Kidney (tissue), 14 donors: ENCODE data around the gene MYCN. TPM values are rescaled to one million over a fixed set of nuclear protein-coding genes. Genes with fewer than 3 reads are reported as not detected.

Experiments
- DNase-seq, 5 donors: peaks; one replicate each; pipeline ENCODE4 v3.0.0-alpha.2; 2013 to 2020
- FAIRE-seq: peaks from 2 replicates; lab custom pipeline; 2012; peaks lifted over from hg19 to GRCh38; lab: Jason Lieb, UNC
- H3K27ac ChIP-seq, 2 donors: one replicate each; pipeline ENCODE4 v1.7.0; 2013; ENCODE audit warnings: low read depth in 2 of 2, low read length in 2 of 2, inconsistent platforms in 1 of 2
- H3K27me3 ChIP-seq: one replicate; pipeline ENCODE4 v1.7.1; 2013; ENCODE audit warnings: low read length, inconsistent platforms; ENCODE audit not compliant: control insufficient read depth, insufficient read depth
- H3K36me3 ChIP-seq, 3 donors: one replicate each; pipeline versions ENCODE4 v1.7.0 to v1.7.1; 2013; ENCODE audit warnings: low read length in 3 of 3, control low read depth in 1 of 3, inconsistent platforms in 1 of 3; ENCODE audit not compliant: insufficient read depth in 3 of 3, control insufficient read depth in 2 of 3
- H3K4me1 ChIP-seq, 3 donors: one replicate each; pipeline versions ENCODE4 v1.7.0 to v1.7.1; 2013; ENCODE audit warnings: low read length in 3 of 3, inconsistent platforms in 1 of 3, low read depth in 1 of 3; ENCODE audit not compliant: control insufficient read depth in 2 of 3, insufficient read depth in 2 of 3
- H3K4me3 ChIP-seq, 3 donors: one replicate each; pipeline versions ENCODE4 v1.7.0 to v1.8.1; 2013; ENCODE audit warnings: low read length in 3 of 3, control low read depth in 1 of 3, inconsistent platforms in 1 of 3
- H3K9ac ChIP-seq, 3 donors: one replicate each; pipeline versions ENCODE4 v1.7.0 to v1.7.1; 2013; ENCODE audit warnings: low read length in 3 of 3, control low read depth in 1 of 3, inconsistent platforms in 1 of 3
- H3K9me3 ChIP-seq, 3 donors: one replicate each; pipeline versions ENCODE4 v1.7.0 to v1.7.1; 2013; ENCODE audit warnings: low read length in 3 of 3, control low read depth in 1 of 3, inconsistent platforms in 1 of 3; ENCODE audit not compliant: control insufficient read depth in 2 of 3, insufficient read depth in 1 of 3
- CTCF ChIP-seq: IDR thresholded peaks from 3 replicates; pipeline ENCODE4 v1.5.1; 2012; ENCODE audit warnings: mild to moderate bottlenecking, moderate library complexity, borderline replicate concordance; ENCODE audit not compliant: insufficient read depth; ENCODE audit errors: extremely low read depth
- intact Hi-C: fragments of 100-400 bp; cut with DNase I; formaldehyde crosslinking; loops from one replicate; pipeline ENCODE4 v1.11.1; 2022
- polyA plus RNA-seq: library from polyadenylated mRNA; stranded (reverse); fragments of 350-450 nt; fragmentation: Illumina TruSeq; extraction: RNeasy Lipid Tissue Mini Kit (QIAGEN cat#74804); gene quantifications from one replicate; pipeline ENCODE4 v1.2.3, GENCODE V29; 2014; ENCODE audit warnings: low read depth, low replicate concordance; ENCODE audit not compliant: insufficient read depth
- total RNA-seq: library from RNA; stranded (reverse); fragmentation: NEBNext Ultra II Directional; extraction: Animal tissue kit (Norgen Biotek cat#: 25700); gene quantifications from one replicate; pipeline ENCODE4 v1.2.1, GENCODE V29; 2021
- donor health status: control.
- donor health status: control.
- donor health status: control.
- donor health status: control.
- donor health status: control.
- donor health status: DM: yes; HTN: yes; CAD: no.
- donor health status: Normal renal cell carcinoma (clear cell type).

Gene MYCN
- total and polyA plus RNA-seq, 2 donors from 2014 or later: 1.7 to 2.2 TPM

DNA sequence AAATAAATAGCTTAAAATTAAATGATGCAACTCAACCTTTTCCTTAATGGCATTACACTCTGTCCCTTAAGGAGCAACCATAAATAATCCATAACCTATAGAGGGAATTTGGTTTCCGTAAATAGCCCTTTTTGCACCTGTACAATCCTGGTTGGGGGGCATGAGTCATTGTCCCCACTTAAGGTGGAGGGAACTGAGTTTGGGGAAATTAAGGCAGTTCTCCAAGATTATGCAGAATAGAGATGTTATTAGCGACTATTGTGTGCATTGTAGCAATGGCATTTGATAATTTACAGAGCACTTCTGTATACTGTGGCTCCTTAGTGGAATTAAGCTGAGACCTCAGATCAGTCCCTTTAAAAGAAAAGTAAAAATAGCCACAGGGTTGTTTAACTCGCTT lies 6.6 kb downstream of the MYCN start:
- Histone ChIP-seq H3K4me1 (peaks cover 0 to 10% (median 0%) of the 10 kb centered on the region in 3 donors), H3K9me3 (no peaks in the 10 kb centered on the region), H3K27me3 (no peaks in the 10 kb centered on the region), H3K9ac (no peak overlapping the region), H3K36me3 (peaks cover 0 to 7% (median 5%) of the 10 kb centered on the region in 3 donors), H3K4me3 (no peak overlapping the region), H3K27ac (no peak overlapping the region)
- DNase-seq: no peak
- intact Hi-C loops: no loop called here
- no peak for FAIRE-seq
- TF ChIP-seq CTCF: no peak

DNA sequence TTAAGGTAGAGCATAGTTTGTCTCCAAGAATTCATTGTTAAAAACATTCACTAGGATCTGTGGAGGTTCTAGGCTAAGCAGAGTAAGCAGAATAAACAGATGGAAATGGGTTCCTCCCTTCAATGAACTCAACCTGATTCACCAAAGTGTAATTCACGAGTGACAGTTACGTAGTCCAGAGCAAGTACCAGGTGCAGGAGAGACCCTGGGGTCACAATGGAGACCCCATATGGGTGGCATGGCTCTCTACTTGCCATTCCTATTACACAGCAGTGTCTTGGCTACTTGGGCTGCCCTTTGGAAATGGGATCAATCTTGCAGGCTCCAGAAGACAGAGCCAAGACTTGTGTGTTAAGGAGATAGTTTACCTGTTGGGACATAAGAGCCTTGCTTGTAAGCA lies 7.1 kb downstream of the MYCN start:
- Histone ChIP-seq H3K9me3 (no peaks in the 10 kb centered on the region), H3K4me3 (no peak overlapping the region), H3K4me1 (peaks cover 0 to 8% (median 0%) of the 10 kb centered on the region in 3 donors), H3K36me3 (peaks cover 0 to 7% (median 5%) of the 10 kb centered on the region in 3 donors), H3K9ac (no peak overlapping the region), H3K27ac (no peak overlapping the region), H3K27me3 (no peaks in the 10 kb centered on the region)
- intact Hi-C loops: no loop called here
- FAIRE-seq: no peak
- no peak for TF ChIP-seq CTCF
- no peak for DNase-seq

- Histone ChIP-seq H3K9ac (no peak overlapping the region), H3K4me3 (no peak overlapping the region), H3K4me1 (peaks cover 0 to 2% (median 0%) of the 10 kb centered on the region in 3 donors), H3K36me3 (peaks cover 0 to 7% (median 5%) of the 10 kb centered on the region in 3 donors), H3K9me3 (no peaks in the 10 kb centered on the region), H3K27ac (no peak overlapping the region), H3K27me3 (no peaks in the 10 kb centered on the region)
- FAIRE-seq: no peak
- no peak for DNase-seq
- TF ChIP-seq CTCF: no peak
- intact Hi-C loops: no loop called here
These were observed 8.3 kb downstream of the MYCN start for GRCh38 chr2:15948704-15948957.

- no peak for TF ChIP-seq CTCF
- H3K27ac ChIP-seq: no peak overlapping the region
- DNase-seq (no peak), FAIRE-seq (no peak)
- no peak overlapping the region for H3K4me3 ChIP-seq
- no peaks in the 10 kb centered on the region for H3K4me1 ChIP-seq
- intact Hi-C loops: no loop called here
- no peak overlapping the region for H3K9ac ChIP-seq
- peaks cover 0 to 7% (median 5%) of the 10 kb centered on the region in 3 donors for H3K36me3 ChIP-seq
- H3K9me3 ChIP-seq: no peaks in the 10 kb centered on the region
- H3K27me3 ChIP-seq: no peaks in the 10 kb centered on the region
These were observed 8.8 kb downstream of the MYCN start for GRCh38 chr2:15949126-15949525.
